GM23338 (cell line): Measurements from ENCODE around the gene TMED9. TPM values are rescaled to one million over a fixed set of nuclear protein-coding genes. Genes with fewer than 3 reads are reported as not detected.

ENCODE experiments used
- ATAC-seq: fragments of 200-7000 bp; cut with Tn5 transposase; 3 replicates; pipeline ENCODE4 v1.9.1; 2020
- DNase-seq: peaks from one replicate; pipeline ENCODE4 v3.0.0-alpha.2; 2015; ENCODE audit warnings: low spot score
- H2AFZ ChIP-seq: fragments of 200-600 bp; sonication (generic); 2 replicates; pipeline ENCODE4 v1.8.0; 2016; ENCODE audit warnings: antibody characterized with exemption, mild to moderate bottlenecking, moderate library complexity
- H3F3A ChIP-seq: fragments of 200-600 bp; sonication (generic); replicated peaks from 2 replicates; pipeline ENCODE4 v1.8.0; 2017; ENCODE audit warnings: antibody characterized with exemption, mixed run types, low read depth
- H3K27ac ChIP-seq: fragments of 200-600 bp; sonication (generic); 2 replicates; pipeline ENCODE4 v1.6.1; 2016; ENCODE audit warnings: low read depth
- H3K27me3 ChIP-seq: fragments of 200-600 bp; sonication (generic); 2 replicates; pipeline ENCODE4 v1.8.0; 2016; ENCODE audit warnings: mild to moderate bottlenecking, mixed run types, moderate library complexity; ENCODE audit not compliant: insufficient read depth
- H3K36me3 ChIP-seq: fragments of 200-600 bp; sonication (generic); 2 replicates; pipeline ENCODE4 v1.8.0; 2016; ENCODE audit warnings: mild to moderate bottlenecking; ENCODE audit not compliant: insufficient read depth
- H3K4me1 ChIP-seq: fragments of 200-600 bp; sonication (generic); 2 replicates; pipeline ENCODE4 v1.8.0; 2016; ENCODE audit warnings: mild to moderate bottlenecking, moderate library complexity; ENCODE audit not compliant: insufficient read depth
- H3K4me2 ChIP-seq: fragments of 200-600 bp; sonication (generic); 2 replicates; pipeline ENCODE4 v1.7.1; 2017; ENCODE audit warnings: mixed run types
- H3K4me3 ChIP-seq: fragments of 200-600 bp; sonication (generic); 2 replicates; pipeline ENCODE4 v1.6.1; 2016; ENCODE audit warnings: mixed run types
- H3K79me2 ChIP-seq: fragments of 200-600 bp; sonication (generic); replicated peaks from 2 replicates; pipeline ENCODE4 v1.8.0; 2017; ENCODE audit warnings: mild to moderate bottlenecking; ENCODE audit not compliant: insufficient read depth
- H3K9me2 ChIP-seq: fragments of 200-600 bp; sonication (generic); 2 replicates; pipeline ENCODE4 v1.8.0; 2017; ENCODE audit not compliant: insufficient read depth
- H4K20me1 ChIP-seq: fragments of 200-600 bp; sonication (generic); replicated peaks from 2 replicates; pipeline ENCODE4 v1.8.0; 2017; ENCODE audit warnings: mild to moderate bottlenecking; ENCODE audit not compliant: insufficient read depth
- H3K27ac Mint-ChIP-seq: 2 replicates; pipeline ENCODE4 v1.8.0; 2020; ENCODE audit warnings: inconsistent platforms, mild to moderate bottlenecking, moderate library complexity, mixed read lengths
- H3K27me3 Mint-ChIP-seq: 3 replicates; pipeline ENCODE4 v1.8.0; 2022; ENCODE audit warnings: low read depth, mild to moderate bottlenecking, moderate library complexity, mixed read lengths, inconsistent platforms; ENCODE audit not compliant: insufficient read depth, poor library complexity
- H3K36me3 Mint-ChIP-seq: 3 replicates; pipeline ENCODE4 v1.8.0; 2021; ENCODE audit warnings: low read depth, mild to moderate bottlenecking, inconsistent platforms, moderate library complexity, mixed read lengths
- H3K4me1 Mint-ChIP-seq: 3 replicates; pipeline ENCODE4 v1.8.0; 2020; ENCODE audit warnings: mild to moderate bottlenecking, inconsistent platforms, mixed read lengths
- H3K4me3 Mint-ChIP-seq: 3 replicates; pipeline ENCODE4 v1.8.0; 2021; ENCODE audit warnings: moderate library complexity, mild to moderate bottlenecking, inconsistent platforms, mixed read lengths
- H3K9me3 Mint-ChIP-seq: 3 replicates; pipeline ENCODE4 v1.8.0; 2020; ENCODE audit warnings: moderate library complexity, mild to moderate bottlenecking, inconsistent platforms, mixed read lengths
- CREB1 ChIP-seq: fragments of 250-450 bp; sonication (Bioruptor Pico); IDR thresholded peaks from 2 replicates; pipeline ENCODE4 v1.5.0; 2020; ENCODE audit warnings: low read depth, mild to moderate bottlenecking, moderate library complexity
- EZH2 ChIP-seq: fragments of 200-600 bp; sonication (generic); IDR thresholded peaks from one replicate; pipeline ENCODE4 v1.8.0; 2017; ENCODE audit warnings: antibody characterized with exemption, mild to moderate bottlenecking, low read depth; ENCODE audit not compliant: unreplicated experiment
- EZH2phosphoT487 ChIP-seq: fragments of 200-600 bp; sonication (generic); IDR thresholded peaks from one replicate; pipeline ENCODE4 v1.8.1; 2018; ENCODE audit warnings: antibody characterized with exemption; ENCODE audit not compliant: unreplicated experiment
- POLR2AphosphoS5 ChIP-seq: IDR thresholded peaks from 2 replicates; pipeline ENCODE4 v1.6.1; 2016; ENCODE audit warnings: antibody characterized with exemption, low read depth
- STAT1 ChIP-seq: IDR thresholded peaks from one replicate; pipeline ENCODE4 v1.6.1; 2016; ENCODE audit warnings: antibody characterized with exemption; ENCODE audit not compliant: unreplicated experiment
- ZNF114 ChIP-seq: fragments of 250-450 bp; sonication (Bioruptor Pico); IDR thresholded peaks from 2 replicates; pipeline ENCODE4 v1.5.0; 2020; ENCODE audit warnings: mild to moderate bottlenecking, moderate library complexity
- polyA plus RNA-seq: library from polyadenylated mRNA; unstranded; fragments of >200 nt; fragmentation: Nextera tagmentation; extraction: Ambion mirVana; gene quantifications from 2 replicates; pipeline ENCODE4 v1.2.1, GENCODE V29; 2016
- total RNA-seq: library from RNA; depleted of rRNA; stranded (reverse); fragments of >200 nt; shearing (Covaris generic); gene quantifications from 2 replicates; pipeline ENCODE4 v1.2.3, GENCODE V29; 2014
- TF ChIP-seq, protein P1 (sequence below): IDR thresholded peaks from one replicate; pipeline ENCODE4 v1.6.1; 2018; ENCODE audit warnings: antibody characterized with exemption; ENCODE audit not compliant: unreplicated experiment
- TF ChIP-seq, protein P2 (sequence below): fragments of 250-450 bp; sonication (Bioruptor Pico); IDR thresholded peaks from 2 replicates; pipeline ENCODE4 v1.5.0; 2020; ENCODE audit warnings: mild to moderate bottlenecking, moderate library complexity

TMED9 gene
- total and polyA plus RNA-seq, 2 experiments from 2014 or later: 77.2 to 130 TPM

DNA sequence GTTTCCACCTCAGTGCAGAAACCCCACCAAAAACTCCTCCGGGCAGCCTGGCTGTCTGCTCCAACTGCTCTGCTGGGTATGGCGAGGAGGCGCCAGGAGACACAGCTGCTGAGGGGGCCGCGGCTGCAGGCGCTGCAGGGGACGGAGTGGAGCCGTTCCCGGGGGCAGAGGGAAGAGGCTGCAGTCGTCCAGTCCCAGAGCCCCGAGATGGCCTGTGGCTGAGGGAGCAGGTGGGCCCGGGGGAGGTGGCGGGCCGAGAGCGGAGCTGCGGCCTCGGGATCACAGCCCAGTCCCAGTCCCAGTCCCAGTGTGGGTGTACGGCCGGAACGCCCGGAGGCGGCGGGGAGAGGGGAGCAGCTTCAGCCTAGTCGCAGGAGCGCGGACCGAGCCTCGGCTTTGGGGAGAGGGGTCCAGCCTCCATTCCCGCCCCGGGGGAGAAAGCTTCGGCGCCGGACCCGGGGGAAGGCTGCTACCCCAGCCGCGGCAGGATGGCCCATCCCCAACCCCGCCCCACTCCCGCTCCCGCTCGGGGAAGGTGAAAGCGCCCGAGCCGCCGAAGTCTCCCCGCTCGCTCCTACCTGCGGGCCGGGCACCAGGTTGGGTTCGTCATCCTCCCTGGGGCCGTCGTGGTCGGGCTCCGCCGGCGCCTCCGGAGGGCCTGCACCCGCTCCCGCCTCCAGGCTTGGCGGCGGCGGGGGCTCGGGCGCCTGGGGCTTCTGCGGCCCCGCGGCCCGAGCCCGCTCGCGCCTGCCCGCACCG is 38.2 kb upstream of the TMED9 start:
- peaks cover 22% of the 10 kb centered on the region for H3K36me3 Mint-ChIP-seq
- H3K79me2 ChIP-seq: peaks cover 50% of the 10 kb centered on the region
- DNase-seq (peak; percentile 42), ATAC-seq (peak; percentile 61)
- H3K36me3 ChIP-seq: peaks cover 11% of the 10 kb centered on the region; the same call in 1 of the 2 replicates
- peaks cover 12% of the 10 kb centered on the region for H3K27me3 Mint-ChIP-seq
- 0 out of 2 replicates have a peak overlapping the region, but pooled peaks have one; percentile 26 for H3K27ac ChIP-seq
- peaks cover 29% of the 10 kb centered on the region for H3K4me1 Mint-ChIP-seq
- peaks cover 10% of the 10 kb centered on the region; the same call in 1 of the 2 replicates for H3K4me1 ChIP-seq
- no peaks in the 10 kb centered on the region for H3K27me3 ChIP-seq
- H3K27ac Mint-ChIP-seq: no peak overlapping the region
- H3F3A ChIP-seq: peaks cover 15% of the 10 kb centered on the region
- H2AFZ ChIP-seq: no peak overlapping the region
- peaks cover 40% of the 10 kb centered on the region for H4K20me1 ChIP-seq
- no peaks in the 10 kb centered on the region; the same call in 2 of the 3 replicates for H3K9me3 Mint-ChIP-seq
- H3K9me2 ChIP-seq: no peaks in the 10 kb centered on the region
- peak overlapping the region; percentile 85 for H3K4me3 Mint-ChIP-seq
- peak overlapping the region; percentile 98 for H3K4me3 ChIP-seq
- TF ChIP-seq POLR2AphosphoS5 (no peak), EZH2phosphoT487 (no peak), EZH2 (no peak), CREB1 (CRISPR knock-in tag) (no peak), ZNF114 (no peak), STAT1 (no peak)
- TF ChIP-seq, protein P1, sequence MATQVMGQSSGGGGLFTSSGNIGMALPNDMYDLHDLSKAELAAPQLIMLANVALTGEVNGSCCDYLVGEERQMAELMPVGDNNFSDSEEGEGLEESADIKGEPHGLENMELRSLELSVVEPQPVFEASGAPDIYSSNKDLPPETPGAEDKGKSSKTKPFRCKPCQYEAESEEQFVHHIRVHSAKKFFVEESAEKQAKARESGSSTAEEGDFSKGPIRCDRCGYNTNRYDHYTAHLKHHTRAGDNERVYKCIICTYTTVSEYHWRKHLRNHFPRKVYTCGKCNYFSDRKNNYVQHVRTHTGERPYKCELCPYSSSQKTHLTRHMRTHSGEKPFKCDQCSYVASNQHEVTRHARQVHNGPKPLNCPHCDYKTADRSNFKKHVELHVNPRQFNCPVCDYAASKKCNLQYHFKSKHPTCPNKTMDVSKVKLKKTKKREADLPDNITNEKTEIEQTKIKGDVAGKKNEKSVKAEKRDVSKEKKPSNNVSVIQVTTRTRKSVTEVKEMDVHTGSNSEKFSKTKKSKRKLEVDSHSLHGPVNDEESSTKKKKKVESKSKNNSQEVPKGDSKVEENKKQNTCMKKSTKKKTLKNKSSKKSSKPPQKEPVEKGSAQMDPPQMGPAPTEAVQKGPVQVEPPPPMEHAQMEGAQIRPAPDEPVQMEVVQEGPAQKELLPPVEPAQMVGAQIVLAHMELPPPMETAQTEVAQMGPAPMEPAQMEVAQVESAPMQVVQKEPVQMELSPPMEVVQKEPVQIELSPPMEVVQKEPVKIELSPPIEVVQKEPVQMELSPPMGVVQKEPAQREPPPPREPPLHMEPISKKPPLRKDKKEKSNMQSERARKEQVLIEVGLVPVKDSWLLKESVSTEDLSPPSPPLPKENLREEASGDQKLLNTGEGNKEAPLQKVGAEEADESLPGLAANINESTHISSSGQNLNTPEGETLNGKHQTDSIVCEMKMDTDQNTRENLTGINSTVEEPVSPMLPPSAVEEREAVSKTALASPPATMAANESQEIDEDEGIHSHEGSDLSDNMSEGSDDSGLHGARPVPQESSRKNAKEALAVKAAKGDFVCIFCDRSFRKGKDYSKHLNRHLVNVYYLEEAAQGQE: no peak
- TF ChIP-seq, protein P2, sequence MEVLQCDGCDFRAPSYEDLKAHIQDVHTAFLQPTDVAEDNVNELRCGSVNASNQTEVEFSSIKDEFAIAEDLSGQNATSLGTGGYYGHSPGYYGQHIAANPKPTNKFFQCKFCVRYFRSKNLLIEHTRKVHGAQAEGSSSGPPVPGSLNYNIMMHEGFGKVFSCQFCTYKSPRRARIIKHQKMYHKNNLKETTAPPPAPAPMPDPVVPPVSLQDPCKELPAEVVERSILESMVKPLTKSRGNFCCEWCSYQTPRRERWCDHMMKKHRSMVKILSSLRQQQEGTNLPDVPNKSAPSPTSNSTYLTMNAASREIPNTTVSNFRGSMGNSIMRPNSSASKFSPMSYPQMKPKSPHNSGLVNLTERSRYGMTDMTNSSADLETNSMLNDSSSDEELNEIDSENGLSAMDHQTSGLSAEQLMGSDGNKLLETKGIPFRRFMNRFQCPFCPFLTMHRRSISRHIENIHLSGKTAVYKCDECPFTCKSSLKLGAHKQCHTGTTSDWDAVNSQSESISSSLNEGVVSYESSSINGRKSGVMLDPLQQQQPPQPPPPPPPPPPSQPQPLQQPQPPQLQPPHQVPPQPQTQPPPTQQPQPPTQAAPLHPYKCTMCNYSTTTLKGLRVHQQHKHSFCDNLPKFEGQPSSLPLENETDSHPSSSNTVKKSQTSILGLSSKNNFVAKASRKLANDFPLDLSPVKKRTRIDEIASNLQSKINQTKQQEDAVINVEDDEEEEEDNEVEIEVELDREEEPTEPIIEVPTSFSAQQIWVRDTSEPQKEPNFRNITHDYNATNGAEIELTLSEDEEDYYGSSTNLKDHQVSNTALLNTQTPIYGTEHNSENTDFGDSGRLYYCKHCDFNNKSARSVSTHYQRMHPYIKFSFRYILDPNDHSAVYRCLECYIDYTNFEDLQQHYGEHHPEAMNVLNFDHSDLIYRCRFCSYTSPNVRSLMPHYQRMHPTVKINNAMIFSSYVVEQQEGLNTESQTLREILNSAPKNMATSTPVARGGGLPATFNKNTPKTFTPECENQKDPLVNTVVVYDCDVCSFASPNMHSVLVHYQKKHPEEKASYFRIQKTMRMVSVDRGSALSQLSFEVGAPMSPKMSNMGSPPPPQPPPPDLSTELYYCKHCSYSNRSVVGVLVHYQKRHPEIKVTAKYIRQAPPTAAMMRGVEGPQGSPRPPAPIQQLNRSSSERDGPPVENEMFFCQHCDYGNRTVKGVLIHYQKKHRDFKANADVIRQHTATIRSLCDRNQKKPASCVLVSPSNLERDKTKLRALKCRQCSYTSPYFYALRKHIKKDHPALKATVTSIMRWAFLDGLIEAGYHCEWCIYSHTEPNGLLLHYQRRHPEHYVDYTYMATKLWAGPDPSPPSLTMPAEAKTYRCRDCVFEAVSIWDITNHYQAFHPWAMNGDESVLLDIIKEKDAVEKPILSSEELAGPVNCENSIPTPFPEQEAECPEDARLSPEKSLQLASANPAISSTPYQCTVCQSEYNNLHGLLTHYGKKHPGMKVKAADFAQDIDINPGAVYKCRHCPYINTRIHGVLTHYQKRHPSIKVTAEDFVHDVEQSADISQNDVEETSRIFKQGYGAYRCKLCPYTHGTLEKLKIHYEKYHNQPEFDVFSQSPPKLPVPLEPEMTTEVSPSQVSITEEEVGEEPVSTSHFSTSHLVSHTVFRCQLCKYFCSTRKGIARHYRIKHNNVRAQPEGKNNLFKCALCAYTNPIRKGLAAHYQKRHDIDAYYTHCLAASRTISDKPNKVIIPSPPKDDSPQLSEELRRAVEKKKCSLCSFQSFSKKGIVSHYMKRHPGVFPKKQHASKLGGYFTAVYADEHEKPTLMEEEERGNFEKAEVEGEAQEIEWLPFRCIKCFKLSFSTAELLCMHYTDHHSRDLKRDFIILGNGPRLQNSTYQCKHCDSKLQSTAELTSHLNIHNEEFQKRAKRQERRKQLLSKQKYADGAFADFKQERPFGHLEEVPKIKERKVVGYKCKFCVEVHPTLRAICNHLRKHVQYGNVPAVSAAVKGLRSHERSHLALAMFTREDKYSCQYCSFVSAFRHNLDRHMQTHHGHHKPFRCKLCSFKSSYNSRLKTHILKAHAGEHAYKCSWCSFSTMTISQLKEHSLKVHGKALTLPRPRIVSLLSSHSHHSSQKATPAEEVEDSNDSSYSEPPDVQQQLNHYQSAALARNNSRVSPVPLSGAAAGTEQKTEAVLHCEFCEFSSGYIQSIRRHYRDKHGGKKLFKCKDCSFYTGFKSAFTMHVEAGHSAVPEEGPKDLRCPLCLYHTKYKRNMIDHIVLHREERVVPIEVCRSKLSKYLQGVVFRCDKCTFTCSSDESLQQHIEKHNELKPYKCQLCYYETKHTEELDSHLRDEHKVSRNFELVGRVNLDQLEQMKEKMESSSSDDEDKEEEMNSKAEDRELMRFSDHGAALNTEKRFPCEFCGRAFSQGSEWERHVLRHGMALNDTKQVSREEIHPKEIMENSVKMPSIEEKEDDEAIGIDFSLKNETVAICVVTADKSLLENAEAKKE (CRISPR knock-in tag): no peak
- H3K4me2 ChIP-seq: peak overlapping the region; percentile 99
